Endothelial cell of umbilical vein (primary cell): ENCODE data around the gene S100A9. TPM values are rescaled to one million over a fixed set of nuclear protein-coding genes. Genes with fewer than 3 reads are reported as not detected.

ENCODE experiments used
- BruUV-seq: library from RNA; stranded (reverse); fragments of 400-500 nt; replicated peaks from 2 replicates; lab custom pipeline; 2021; lab: Mats Ljungman, UMichigan
- CTCF ChIA-PET: fragments of 300-600, 350-600 bp; sonication (Branson Sonifier 250); formaldehyde crosslinking; loops from one replicate; lab custom pipeline; 2021; ENCODE audit warnings: antibody characterized with exemption, inconsistent platforms; lab: Charles Lee
- POLR2A ChIA-PET: fragments of 300-600, 350-600 bp; sonication (Branson Sonifier 250); formaldehyde crosslinking; loops from one replicate; lab custom pipeline; 2021; ENCODE audit warnings: antibody characterized with exemption, inconsistent platforms; lab: Charles Lee
- DNase-seq: peaks from one replicate; pipeline ENCODE4 v3.0.0-alpha.2; 2011; ENCODE audit warnings: low read depth, low spot score
- FAIRE-seq: peaks from 2 replicates; lab custom pipeline; 2011; peaks lifted over from hg19 to GRCh38; lab: Jason Lieb, UNC
- H2AFZ ChIP-seq: 2 replicates; pipeline ENCODE4 v1.6.0; 2012; ENCODE audit warnings: low read depth, low read length, control low read depth, inconsistent platforms
- H3K27ac ChIP-seq: 2 replicates; pipeline ENCODE4 v1.5.1; 2011; ENCODE audit warnings: low read depth, mild to moderate bottlenecking, control low read depth, low read length, moderate library complexity; ENCODE audit not compliant: insufficient read depth
- H3K27me3 ChIP-seq, 2 experiments: 2 replicates each; pipeline versions ENCODE4 v1.6.0 to v1.6.1; 2011; ENCODE audit warnings: low read length in 2 of 2, mixed read lengths in 1 of 2; ENCODE audit not compliant: control insufficient read depth in 2 of 2, insufficient read depth in 2 of 2
- H3K36me3 ChIP-seq, 2 experiments: 2 replicates in 1 of 2; 3 replicates in 1 of 2; pipeline ENCODE4 v1.5.1; 2011; ENCODE audit warnings: low read length in 2 of 2, mild to moderate bottlenecking in 1 of 2, moderate library complexity in 1 of 2; ENCODE audit not compliant: control insufficient read depth in 2 of 2, insufficient read depth in 2 of 2; ENCODE audit errors: extremely low read depth in 1 of 2
- H3K4me1 ChIP-seq: 3 replicates; pipeline ENCODE4 v1.5.1; 2011; ENCODE audit warnings: mild to moderate bottlenecking, low read length; ENCODE audit not compliant: control insufficient read depth, insufficient read depth; ENCODE audit errors: extremely low read depth
- H3K4me2 ChIP-seq: 2 replicates; pipeline ENCODE4 v1.6.1; 2011; ENCODE audit warnings: low read length, control low read depth, mixed read lengths; ENCODE audit not compliant: insufficient read depth
- H3K4me3 ChIP-seq, 3 experiments: fragments of 200-600 bp in 1 of 3; sonication (generic), shearing (Covaris generic) in 1 of 3; replicated peaks in 1 of 3; 2 replicates each; pipeline ENCODE4 v1.5.1; 2011 to 2016; ENCODE audit warnings: control low read depth in 3 of 3, low read length in 3 of 3, mild to moderate bottlenecking in 2 of 3, inconsistent platforms in 1 of 3, low read depth in 1 of 3, moderate library complexity in 1 of 3; ENCODE audit not compliant: insufficient read depth in 1 of 3
- H3K79me2 ChIP-seq: 2 replicates; pipeline ENCODE4 v1.6.0; 2012; ENCODE audit warnings: low read length, inconsistent platforms; ENCODE audit not compliant: control insufficient read depth, insufficient read depth
- H3K9ac ChIP-seq: replicated peaks from 2 replicates; pipeline ENCODE3; 2011; ENCODE audit warnings: low read length, control low read depth; ENCODE audit not compliant: insufficient read depth; ENCODE audit errors: extremely low read depth
- H3K9me1 ChIP-seq: replicated peaks from 3 replicates; pipeline ENCODE4 v1.6.0; 2011; ENCODE audit warnings: mild to moderate bottlenecking, low read length; ENCODE audit not compliant: control insufficient read depth, insufficient read depth; ENCODE audit errors: extremely low read depth
- H3K9me3 ChIP-seq: replicated peaks from 2 replicates; pipeline ENCODE4 v1.5.1; 2012; ENCODE audit warnings: low read length, inconsistent platforms; ENCODE audit not compliant: control insufficient read depth, insufficient read depth
- H4K20me1 ChIP-seq: replicated peaks from 2 replicates; pipeline ENCODE3; 2011; ENCODE audit warnings: mild to moderate bottlenecking, low read length; ENCODE audit not compliant: control insufficient read depth, insufficient read depth; ENCODE audit errors: extremely low read depth
- EZH2 ChIP-seq: IDR thresholded peaks from 2 replicates; pipeline ENCODE4 v1.6.1; 2012; ENCODE audit warnings: borderline replicate concordance, low read depth, mild to moderate bottlenecking, moderate library complexity, low read length, inconsistent platforms; ENCODE audit not compliant: severe bottlenecking
- FOS ChIP-seq: IDR thresholded peaks from 2 replicates; pipeline ENCODE4 v1.6.1; 2011; ENCODE audit warnings: mild to moderate bottlenecking, low read length, moderate library complexity, borderline replicate concordance; ENCODE audit not compliant: insufficient read depth
- GATA2 ChIP-seq: IDR thresholded peaks from 2 replicates; pipeline ENCODE4 v1.7.0; 2011; ENCODE audit warnings: low read depth, mild to moderate bottlenecking, moderate library complexity, mixed read lengths, low read length; ENCODE audit not compliant: insufficient read length, insufficient read depth
- JUN ChIP-seq: IDR thresholded peaks from 2 replicates; pipeline ENCODE4 v1.6.1; 2011; ENCODE audit warnings: borderline replicate concordance, low read depth; ENCODE audit not compliant: insufficient read length, insufficient read depth
- MYC ChIP-seq: IDR thresholded peaks from one replicate; pipeline ENCODE4 v1.6.1; 2011; ENCODE audit warnings: mild to moderate bottlenecking, low read depth, low read length
- POLR2A ChIP-seq: IDR thresholded peaks from 2 replicates; pipeline ENCODE4 v1.6.1; 2012; ENCODE audit warnings: low read depth, mild to moderate bottlenecking, control low read depth, low read length
- POLR2AphosphoS5 ChIP-seq: IDR thresholded peaks from 2 replicates; pipeline ENCODE4 v1.6.1; 2012; ENCODE audit warnings: low read depth, mild to moderate bottlenecking, control low read depth, low read length, moderate library complexity; ENCODE audit not compliant: insufficient read depth
- dilution Hi-C: fragments of 300-500 bp; cut with MboI; formaldehyde crosslinking; loops from one replicate; pipeline ENCODE4 v1.15.0; 2019; ENCODE audit warnings: low sequenced_read_pairs; ENCODE audit not compliant: extremely low pct_ligation_motif_present
- intact Hi-C: fragments of 100-400 bp; cut with micrococcal nuclease; formaldehyde crosslinking; loops from one replicate; pipeline ENCODE4 v1.10.0; 2022
- polyA plus RNA-seq, 4 experiments: library from polyadenylated mRNA; depleted of rRNA in 3 of 4; stranded (reverse) in 3 of 4; unstranded in 1 of 4; fragments of >200 nt; gene quantifications; 2 replicates each; pipeline versions ENCODE4 v1.2.1 to v1.2.3, GENCODE V29; 2011 to 2012; ENCODE audit warnings: missing spikeins in 1 of 4
- total RNA-seq: library from RNA; stranded (reverse); gene quantifications from 2 replicates; pipeline ENCODE4 v1.2.3, GENCODE V29; 2021
- TF ChIP-seq, protein P1 (sequence below): IDR thresholded peaks from 2 replicates; pipeline ENCODE4 v1.6.1; 2011; ENCODE audit not compliant: insufficient read depth, insufficient read length
- TF ChIP-seq, protein P2 (sequence below), 2 donors: IDR thresholded peaks; 1 replicate in 1 of 2; 2 replicates in 1 of 2; pipeline ENCODE4 v1.5.1; 2011; ENCODE audit warnings: low read length in 2 of 2, mild to moderate bottlenecking in 2 of 2, moderate library complexity in 2 of 2, control low read depth in 1 of 2, inconsistent platforms in 1 of 2, low read depth in 1 of 2; ENCODE audit not compliant: insufficient read depth in 1 of 2; ENCODE audit errors: extremely low read depth in 1 of 2

Gene S100A9
- total and polyA plus RNA-seq, 2 donors (not counting 3 experiments of a cell fraction or from before 2014, with no cell fraction given): not detected

DNA sequence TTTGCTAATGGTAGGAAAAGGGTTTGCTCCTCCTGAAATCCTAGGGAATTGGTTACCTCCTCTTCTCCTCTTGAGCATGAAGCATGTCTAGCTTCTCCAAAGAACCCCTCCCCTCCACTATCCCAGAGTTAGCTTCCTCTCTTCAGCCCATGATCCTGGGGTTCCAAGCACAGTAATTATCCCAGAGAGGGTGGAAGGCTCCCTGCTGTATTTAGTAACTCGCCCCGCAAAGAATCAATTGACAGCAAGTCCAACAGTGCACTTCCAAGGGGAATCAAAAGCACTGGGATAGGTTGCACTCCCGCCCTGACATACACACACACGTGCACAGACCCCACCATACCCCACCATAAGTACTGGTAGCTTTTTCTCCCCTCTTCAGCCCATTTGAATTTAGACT is 30.1 kb downstream of the S100A9 start:
- FAIRE-seq: no peak
- Histone ChIP-seq H4K20me1 (no peaks in the 10 kb centered on the region), H3K79me2 (no peaks in the 10 kb centered on the region), H3K4me2 (no peak overlapping the region), H3K27ac (no peak overlapping the region), H3K9ac (no peak overlapping the region), H3K4me1 (no peaks in the 10 kb centered on the region), H3K36me3 (no peaks in the 10 kb centered on the region), H3K4me3 (no peak overlapping the region), H3K27me3 (no peaks in the 10 kb centered on the region), H2AFZ (no peak overlapping the region), H3K9me1 (no peaks in the 10 kb centered on the region), H3K9me3 (no peaks in the 10 kb centered on the region)
- dilution Hi-C loops: no loop called here
- CTCF ChIA-PET: interaction anchor here (0.6 kb wide), 1 partner anchor 559 kb away, joined by 3 read pairs; the partner anchor contains the start of gene DENND4B
- intact Hi-C loops: no loop called here
- POLR2A ChIA-PET: no interaction called here
- TF ChIP-seq POLR2A: no peak
- no peak for TF ChIP-seq MYC
- TF ChIP-seq JUN: no peak
- no peak for TF ChIP-seq EZH2
- TF ChIP-seq GATA2: no peak
- TF ChIP-seq, protein P1, sequence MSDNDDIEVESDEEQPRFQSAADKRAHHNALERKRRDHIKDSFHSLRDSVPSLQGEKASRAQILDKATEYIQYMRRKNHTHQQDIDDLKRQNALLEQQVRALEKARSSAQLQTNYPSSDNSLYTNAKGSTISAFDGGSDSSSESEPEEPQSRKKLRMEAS: no peak
- TF ChIP-seq FOS: no peak
- TF ChIP-seq, protein P2, sequence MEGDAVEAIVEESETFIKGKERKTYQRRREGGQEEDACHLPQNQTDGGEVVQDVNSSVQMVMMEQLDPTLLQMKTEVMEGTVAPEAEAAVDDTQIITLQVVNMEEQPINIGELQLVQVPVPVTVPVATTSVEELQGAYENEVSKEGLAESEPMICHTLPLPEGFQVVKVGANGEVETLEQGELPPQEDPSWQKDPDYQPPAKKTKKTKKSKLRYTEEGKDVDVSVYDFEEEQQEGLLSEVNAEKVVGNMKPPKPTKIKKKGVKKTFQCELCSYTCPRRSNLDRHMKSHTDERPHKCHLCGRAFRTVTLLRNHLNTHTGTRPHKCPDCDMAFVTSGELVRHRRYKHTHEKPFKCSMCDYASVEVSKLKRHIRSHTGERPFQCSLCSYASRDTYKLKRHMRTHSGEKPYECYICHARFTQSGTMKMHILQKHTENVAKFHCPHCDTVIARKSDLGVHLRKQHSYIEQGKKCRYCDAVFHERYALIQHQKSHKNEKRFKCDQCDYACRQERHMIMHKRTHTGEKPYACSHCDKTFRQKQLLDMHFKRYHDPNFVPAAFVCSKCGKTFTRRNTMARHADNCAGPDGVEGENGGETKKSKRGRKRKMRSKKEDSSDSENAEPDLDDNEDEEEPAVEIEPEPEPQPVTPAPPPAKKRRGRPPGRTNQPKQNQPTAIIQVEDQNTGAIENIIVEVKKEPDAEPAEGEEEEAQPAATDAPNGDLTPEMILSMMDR (IDR thresholded peaks at IDR 0.05; ENCODE audit: extremely low read depth in 1 of 2, insufficient read depth in 1 of 2, low read depth in 1 of 2, low read length in 2 of 2): no peak
- no peak for TF ChIP-seq POLR2AphosphoS5
- no TSS peak for BruUV-seq
- DNase-seq: no peak
